GM19239 (cell line): Measurements from ENCODE around the gene PSMD3.
A peak's percentile ranks its signal among the peaks of the same experiment; 100 is the strongest.
"Not testable (repeated sequence)": the region's sequence is repeated elsewhere in the genome, so short reads cannot be mapped to it uniquely, and the experiment has no call there.

Experiments
- DNase-seq: peaks from one replicate; pipeline ENCODE4 v3.0.0; 2011; ENCODE audit warnings: low spot score; ENCODE audit not compliant: insufficient read length
- FAIRE-seq: peaks from 2 replicates; lab custom pipeline; 2011; peaks lifted over from hg19 to GRCh38; lab: Jason Lieb, UNC

The PSMD3 gene

DNA sequence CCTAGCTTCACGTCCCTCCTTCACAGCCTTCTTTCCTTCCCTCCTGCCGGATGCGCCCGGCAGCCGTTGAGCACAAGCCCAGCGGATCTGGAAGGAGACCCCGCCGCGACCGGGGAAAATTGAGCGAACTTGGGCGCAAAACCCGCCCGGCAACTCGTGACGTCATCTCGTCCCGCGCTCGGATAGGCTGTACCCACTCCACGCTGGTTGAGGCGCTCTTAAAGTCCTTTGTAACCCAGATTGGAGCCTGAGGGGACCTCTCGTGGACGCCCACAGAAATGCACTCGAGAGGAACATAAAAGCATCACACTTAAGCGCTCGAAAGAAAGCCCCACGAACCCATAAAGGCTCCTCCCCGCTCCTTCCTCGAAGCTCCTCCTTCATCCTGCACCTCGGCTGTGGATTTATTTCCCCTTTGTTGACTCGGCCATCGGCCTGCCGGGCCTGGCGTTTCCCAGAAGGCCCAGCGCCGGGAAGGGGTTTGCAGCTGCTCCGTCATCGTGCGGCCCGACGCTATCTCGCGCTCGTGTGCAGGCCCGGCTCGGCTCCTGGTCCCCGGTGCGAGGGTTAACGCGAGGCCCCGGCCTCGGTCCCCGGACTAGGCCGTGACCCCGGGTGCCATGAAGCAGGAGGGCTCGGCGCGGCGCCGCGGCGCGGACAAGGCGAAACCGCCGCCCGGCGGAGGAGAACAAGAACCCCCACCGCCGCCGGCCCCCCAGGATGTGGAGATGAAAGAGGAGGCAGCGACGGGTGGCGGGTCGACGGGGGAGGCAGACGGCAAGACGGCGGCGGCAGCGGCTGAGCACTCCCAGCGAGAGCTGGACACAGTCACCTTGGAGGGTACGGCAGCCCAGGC lies at the start of gene PSMD3:
Gene PSMD3, plus strand, starts transcription at position 457 of the 856 bp plus-strand sequence. Its CDS starts 164 bp downstream, at position 621.
- DNase-seq (peak; percentile 85), FAIRE-seq (peak; percentile 98)

DNA sequence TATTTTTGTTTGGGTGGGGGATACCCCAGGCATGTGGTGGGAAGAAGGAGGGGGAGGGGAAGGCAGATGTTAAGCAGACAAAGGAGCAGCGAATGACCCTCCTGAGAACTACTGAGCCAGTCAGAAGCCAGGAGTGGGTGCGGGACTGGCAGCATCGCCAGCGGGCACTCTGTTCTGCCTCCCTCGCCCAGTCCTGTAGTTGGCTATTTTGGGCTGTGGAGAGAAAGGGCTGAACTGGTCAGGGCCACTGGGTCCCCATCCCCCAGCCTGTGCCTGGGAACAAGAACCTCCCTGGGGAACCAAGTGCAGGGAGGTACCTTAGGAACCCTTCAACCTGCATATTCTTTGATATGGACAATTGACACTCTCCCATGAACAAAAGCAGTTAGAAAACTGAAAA lies 46.7 kb upstream of the PSMD3 start:
- FAIRE-seq, result no peak
- no peak for DNase-seq

DNA sequence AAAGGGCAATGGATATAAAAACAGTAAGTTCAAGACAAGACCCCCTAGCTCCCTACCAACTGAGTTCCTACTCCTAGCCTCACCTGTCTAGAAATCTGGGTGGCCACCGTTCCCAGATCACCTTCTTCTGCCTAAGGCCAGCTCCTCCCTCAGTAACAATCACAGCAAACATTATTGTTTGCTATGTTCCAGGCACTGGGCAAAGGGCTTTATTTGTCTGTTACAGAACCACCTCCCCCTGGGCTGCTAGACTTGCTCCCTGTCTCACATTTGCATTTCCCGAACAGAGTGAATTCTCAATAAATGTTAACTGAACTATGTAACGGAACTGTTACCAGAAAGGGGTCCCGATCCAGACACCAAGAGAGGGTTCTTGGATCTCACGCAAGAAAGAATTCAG lies 46.3 kb upstream of the PSMD3 start:
- DNase-seq (no peak), FAIRE-seq (no peak)

DNA sequence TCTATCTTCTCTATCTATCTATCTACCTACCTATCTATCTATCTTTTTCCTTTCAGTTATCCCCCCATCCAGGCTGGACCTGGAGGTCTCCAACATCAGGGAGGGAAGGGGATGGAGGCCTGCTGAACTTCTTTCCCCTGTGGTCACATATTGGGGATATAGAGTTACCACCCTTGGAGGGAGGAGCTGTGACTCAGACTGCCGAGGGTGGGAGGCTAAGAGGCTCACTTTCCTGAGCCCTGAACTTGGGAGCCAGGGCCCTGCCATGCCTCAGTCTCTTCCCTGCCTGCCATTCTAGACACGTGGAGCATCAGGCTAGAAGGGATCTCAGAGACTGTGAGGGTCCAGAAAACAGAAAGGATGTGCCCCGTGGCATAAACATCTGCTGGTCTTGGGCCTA lies 44.7 kb upstream of the PSMD3 start:
- DNase-seq (no peak), FAIRE-seq (no peak)

DNA sequence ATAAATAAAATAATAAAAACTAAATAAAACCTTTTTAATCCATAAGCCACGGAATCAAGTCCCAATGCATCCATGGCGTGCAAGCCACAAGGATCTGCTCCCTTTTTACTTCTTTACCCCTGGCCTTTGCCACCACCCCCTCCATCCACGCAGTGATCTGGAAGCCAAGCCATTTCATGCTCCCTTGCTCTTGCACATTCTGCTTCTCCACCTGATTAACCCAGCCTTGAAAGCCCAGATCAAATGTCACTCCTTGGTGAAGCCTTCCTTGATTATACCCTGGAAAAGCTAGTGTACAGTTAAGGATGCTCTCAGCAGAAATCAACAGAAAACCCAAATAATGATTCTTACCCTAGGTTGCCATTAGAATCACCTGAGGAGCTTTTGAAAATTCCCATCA lies 43.2 kb upstream of the PSMD3 start:
- DNase-seq (no peak), FAIRE-seq (no peak)

DNA sequence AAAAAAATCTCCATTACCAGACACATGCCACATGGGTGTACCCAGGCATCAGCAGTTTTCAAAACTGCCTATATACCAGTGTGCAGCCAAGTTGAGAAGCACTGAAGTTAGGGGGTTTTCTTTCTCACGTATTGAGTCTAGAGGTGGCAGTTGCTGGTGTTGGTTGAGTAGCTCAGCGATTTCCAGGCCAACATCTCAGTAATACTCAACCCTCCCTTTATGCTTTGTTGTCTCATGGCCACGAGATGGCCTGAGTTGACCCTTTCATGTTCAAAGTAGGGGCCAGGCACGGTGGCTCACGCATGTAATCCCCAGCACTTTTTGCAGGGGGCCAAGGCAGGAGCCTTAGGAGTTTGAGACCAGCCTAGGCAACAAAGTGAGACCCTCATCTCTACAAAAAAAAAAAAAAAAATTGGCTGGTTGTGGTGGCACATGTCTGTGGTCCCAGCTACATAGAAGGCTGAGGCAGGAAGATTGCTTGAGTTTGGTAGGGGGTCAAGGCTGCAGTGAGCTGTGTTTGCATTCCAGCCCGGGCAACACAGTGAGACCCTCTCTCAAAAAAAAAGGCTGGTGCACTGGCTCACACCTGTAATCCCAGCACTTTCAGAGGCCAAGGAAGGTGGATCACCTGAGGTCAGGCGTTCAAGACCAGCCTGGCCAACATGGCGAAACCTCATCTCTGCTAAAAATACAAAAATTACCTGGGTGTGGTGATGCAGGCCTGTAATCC lies 42.3 kb upstream of the PSMD3 start:
- FAIRE-seq, result peak; percentile 57
- no peak for DNase-seq

DNA sequence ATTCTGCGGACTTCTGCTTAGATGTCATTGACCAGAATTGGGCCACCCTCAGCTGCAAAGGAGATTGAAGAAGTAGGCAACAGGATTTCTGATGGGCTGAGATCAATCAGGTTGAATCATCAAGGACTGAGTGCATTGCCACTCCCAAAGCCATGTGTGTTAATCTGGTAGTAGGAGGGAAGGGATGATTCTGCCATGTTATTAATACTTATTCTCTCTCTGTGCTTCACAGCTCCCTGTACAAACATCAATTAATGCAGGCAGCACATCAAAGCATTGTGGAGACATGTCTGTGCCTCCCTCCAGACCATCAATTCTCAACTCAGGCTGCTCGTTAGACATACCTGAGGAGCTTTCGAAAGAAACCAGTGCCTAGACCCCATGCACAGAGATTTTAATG lies 41.5 kb upstream of the PSMD3 start:
- DNase-seq, result no peak
- FAIRE-seq, result no peak

DNA sequence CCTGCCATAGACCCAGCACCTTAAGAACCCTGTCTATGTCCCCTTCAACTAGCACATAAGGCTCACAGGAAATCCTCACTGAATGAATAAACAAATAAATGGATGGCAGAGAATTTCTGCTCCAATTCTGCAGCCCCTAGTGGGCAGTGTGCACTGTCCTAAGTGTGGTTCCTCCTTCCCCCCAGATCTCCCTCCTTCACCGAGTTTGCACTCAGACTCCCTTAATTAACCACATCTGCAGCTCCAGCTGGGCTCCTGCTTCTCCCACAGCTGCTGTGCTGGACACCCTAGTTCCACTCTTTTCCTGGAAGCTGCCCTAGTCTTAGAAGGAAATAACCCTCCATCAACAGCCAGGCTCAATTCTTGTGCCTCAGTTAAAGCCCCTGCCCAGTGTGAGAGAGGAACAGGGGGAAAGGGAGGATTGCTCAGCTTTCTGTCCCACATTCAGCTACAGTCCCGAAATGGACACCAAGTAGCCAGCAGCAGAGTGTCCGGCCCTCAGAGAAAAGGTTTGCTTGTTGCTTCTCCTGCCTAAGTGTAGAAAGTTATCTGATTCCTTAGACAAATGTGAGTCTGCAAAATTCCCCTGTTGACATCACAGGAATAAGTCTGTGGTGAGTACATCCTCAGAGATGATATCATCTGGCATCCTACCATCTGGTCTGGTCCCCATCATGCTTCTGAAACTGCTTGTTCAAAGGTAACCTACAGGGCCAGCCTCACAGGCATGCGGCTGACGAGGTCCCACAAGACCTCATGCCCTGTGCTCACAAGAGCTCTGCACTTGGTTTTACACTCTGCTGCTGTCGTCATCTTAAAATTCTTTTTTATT lies 40.8 kb upstream of the PSMD3 start:
- no peak for DNase-seq
- FAIRE-seq, result peak; percentile 86

DNA sequence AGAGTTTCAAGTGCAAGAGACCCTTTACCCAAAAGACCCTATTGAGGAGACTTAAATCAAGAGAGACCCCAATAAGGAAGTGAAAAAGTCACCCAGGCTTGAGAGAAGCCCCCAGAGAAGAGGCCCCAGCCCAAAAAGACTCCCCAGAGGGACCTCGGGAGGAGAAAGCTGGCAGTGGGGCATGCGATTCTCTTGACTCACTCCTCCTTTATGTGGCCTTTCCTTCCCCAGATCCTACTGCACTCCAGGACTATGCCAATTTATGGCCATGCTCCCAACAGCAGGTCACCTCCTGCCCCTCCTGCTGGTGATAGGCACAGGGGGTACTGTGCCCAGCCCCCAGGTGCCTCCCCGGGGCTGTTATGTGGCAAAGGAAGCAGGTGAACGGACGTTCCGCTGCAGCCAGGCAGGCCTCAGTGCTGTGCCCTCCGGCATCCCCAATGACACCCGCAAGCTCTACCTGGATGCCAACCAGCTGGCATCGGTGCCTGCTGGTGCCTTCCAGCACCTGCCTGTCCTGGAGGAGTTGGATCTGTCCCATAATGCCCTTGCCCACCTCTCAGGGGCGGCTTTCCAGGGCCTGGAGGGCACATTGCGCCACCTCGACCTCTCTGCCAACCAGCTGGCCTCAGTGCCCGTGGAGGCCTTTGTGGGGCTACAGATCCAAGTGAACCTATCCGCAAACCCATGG lies 36.8 kb upstream of the PSMD3 start:
- FAIRE-seq, result no peak
- no peak for DNase-seq

DNA sequence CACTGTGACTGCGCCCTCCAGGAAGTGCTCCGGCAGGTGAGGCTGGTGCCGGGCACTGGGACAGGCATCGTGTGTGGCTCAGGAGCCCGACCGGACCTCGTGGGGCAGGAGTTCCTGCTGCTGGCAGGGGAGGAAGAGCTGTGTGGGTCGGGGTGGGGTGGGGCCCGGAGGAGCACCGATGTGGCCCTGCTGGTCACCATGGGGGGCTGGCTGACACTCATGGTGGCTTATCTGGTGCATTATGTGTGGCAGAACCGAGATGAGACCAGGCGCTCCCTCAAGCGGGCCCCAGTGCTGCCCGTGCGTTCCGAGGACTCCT lies 36.3 kb upstream of the PSMD3 start:
- FAIRE-seq, result no peak
- no peak for DNase-seq

DNA sequence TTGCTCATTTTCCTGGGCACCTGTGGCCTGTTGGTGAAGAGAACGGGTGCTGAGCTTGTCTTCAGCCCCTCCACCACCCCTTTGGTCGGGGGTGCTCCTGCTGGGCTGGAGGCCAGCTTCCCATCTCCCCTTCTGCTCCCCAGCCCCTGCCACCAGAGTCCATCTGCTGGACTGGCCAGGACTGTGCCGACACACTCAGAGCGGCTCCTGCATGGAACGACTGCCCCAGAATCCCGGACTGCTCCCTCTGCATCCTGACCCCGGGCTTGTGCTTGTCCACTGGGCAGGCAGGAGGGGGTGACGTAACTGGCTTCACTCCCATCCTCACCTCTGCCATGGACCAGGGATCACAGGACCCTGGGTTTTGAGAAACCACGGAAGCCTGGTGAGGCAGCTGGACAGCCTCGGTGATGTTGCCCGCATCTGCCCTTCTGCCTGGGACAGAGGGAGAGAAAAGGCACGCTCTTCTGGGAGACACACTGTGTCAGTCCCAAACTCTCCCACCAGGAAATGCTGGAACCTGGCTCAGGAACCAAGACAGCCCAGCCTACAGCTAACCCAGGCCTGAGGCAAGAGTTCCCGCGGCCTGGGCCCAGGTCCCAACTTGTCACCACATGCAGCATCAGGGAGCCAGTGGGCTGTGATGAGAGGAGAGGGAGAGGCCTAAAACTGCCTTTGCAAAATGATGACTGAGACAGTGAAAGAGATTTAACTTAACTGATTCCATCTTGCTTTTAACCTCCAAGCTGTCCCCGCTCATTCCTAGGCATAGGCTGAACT lies 33.9 kb upstream of the PSMD3 start:
- DNase-seq, result no peak

DNA sequence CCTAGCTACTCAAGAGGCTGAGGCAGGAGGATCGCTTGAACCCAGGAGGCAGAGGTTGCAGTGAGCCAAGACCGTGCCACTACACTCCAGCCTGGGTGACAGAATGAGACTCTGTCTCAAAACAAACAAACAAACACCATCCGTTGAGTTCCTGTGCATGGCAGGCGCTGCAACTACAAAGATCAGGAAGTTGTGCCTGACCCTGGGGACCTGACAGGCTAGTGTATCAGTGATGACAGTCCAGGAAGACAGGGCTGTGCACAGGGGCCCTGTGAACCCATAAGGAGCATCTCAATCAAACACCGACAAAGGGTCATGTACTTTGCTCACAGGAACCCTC lies 32.1 kb upstream of the PSMD3 start:
- DNase-seq, result not testable (repeated sequence)
- peak; percentile 23 for FAIRE-seq

More for the DNA sequence above, 33.9 kb upstream of the PSMD3 start:
- no peak for FAIRE-seq

DNA sequence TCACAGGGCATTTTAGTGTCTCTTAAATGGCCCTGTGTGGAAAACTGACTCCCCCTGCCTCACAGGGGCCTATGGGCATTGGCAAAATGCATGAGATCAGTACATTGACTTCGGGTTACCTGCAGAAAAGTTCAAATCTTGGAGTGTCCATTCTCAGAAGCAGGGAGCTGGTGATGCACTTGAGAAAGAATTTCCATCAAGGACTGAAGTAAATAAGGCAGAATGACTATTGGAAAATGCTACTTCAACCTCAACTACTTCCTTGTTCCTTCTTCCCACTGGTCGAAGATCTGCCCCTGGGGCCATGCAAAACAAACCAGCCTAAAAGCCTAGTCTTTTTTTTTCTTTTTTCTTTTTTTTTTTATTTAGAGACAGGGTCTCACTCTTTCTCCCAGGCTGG lies 31.6 kb upstream of the PSMD3 start:
- FAIRE-seq, result no peak
- DNase-seq, result no peak

DNA sequence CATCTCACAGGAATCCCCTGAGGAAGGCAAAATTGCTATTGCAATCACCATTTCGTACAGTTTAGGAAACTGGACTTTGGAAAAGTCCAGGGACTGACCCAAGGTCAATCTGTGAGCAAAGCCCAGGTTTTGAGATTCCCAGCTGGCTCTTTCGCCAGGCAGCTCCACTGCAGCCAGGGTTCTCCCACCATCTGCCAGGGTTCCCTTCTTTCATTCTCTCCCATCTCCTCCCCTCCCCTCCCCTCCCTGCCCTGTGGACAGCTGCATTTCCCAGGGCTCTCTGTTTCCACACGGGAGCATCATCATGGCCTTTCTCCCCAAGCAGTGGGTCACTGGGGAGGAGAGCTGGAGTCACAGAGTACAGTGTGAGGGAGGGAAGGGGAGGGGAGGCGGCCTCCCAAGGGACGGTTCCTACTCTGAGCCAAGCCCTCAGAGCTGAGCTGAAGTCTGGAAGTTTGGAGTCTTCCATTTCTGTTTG lies 29.7 kb upstream of the PSMD3 start:
- no peak for DNase-seq
- FAIRE-seq, result no peak

DNA sequence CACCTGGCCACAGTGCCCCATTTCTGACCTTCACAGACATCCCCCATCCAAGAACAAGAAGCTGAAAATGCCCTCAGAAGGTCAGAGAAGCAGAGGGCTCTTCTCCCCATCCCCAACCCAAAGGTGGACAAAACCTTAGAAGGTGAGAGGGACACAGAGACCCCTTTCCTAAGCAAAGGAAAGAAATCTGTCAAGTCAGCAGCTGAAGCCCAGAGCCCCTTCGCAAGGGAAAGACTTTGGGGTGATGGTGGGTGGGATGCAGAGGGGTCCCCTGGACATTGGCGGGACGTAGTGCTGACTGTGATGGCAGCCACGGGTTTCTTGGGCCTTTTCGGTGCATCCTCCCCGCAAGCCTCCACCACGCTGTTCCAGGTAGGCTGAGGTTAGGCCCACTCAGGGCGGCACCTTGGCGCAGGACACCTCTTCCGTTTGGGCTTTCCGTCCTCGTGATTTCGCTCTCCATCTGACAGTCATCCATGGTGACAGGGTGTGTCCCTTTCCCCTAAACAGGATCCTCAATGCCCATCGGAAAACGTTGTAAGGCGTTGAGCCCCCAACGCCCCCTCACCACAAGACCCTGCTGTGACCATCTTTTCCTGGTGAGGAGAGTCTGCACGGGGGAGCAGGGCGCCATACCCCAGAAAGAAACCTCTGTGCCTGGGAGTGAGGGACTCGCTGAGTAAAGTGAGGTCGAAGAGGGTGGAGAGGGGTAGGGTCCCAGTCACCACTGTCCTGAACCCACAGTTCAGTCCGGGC lies 28.5 kb upstream of the PSMD3 start:
- no peak for FAIRE-seq
- no peak for DNase-seq

DNA sequence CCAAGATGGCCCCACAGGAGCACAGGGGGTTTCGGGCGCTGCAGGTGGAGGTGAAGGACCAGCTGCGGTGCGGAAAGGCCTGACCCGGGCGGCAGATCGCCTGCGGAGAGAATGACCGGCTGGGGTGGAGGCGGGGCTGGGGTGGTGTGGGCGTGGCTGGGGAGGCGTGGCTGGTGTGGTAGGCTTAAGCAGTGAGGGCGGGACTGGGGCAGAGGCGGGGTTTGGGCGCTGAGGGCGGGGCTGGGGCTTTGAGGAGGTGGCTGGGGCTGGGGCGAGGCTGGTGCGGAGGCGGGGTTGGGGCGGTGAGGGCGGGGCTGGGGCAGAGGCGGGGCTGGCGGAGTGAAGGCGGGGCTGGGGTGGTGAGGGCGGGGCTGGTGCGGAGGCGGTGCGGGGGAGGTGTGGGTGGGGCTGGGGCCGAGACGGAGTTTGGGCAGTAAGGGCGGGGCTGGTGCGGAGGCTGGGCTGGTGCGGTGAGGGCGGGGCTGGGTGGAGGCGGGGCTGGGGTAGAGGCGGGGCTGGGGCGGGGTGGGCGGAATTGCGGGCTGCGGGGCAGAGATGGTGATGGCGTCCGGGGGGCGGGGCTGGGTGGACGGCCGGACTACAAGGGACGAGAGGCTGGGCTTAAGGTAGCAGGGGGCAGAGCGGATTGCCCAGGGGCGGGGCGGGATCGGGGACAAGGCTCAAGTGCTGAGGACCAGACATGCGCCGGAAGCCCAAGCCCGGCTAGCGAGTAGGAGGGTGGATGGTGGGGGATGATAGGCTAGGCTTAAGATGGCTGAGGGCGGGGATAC lies 27.7 kb upstream of the PSMD3 start:
- FAIRE-seq (peak; percentile 97), DNase-seq (peak; percentile 91)

DNA sequence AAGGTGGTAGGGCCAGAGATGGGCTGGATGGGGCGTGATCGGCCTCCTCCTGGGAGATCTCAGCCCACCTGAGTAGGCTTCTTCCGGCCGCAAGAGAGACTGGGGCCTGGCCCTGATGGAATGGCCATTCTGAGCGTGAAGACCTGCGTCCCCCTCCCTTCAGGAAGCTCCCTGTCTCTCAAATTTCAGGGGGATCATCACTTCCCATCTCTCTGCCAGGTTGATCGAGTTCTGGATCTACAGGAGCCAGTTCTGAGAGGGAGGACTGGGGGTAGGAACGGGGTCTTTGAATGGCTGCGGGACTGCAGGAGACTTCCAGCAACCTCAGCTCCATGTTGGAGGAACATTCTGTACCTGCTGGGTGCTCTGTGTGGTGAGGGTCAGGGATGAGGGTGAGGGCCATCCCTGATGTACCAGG lies 27.1 kb upstream of the PSMD3 start:
- FAIRE-seq, result no peak

DNA sequence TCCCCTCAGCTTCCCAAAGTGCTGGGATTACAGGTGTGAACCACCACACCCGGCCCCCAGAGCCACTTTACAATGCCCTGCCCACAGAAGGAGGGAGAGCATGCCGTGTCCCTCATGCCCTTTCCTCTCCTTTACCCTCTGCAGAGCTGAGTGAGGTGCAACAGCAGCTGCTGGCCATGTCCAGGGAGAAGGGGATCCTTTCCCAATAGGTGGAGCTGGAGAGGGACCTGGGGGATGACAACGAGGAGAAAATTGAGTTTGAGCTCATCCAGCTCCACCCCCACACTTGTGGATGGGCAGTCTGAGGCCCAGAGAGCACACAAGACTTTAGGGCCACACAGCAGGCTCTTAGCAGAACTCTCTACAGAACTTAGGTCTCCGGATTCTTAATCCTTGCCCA lies 25.7 kb upstream of the PSMD3 start:
- no peak for DNase-seq
- no peak for FAIRE-seq

More for the DNA sequence above, 27.1 kb upstream of the PSMD3 start:
- DNase-seq, result no peak
